NB4 (cell line): ENCODE data around the gene SIAH3.

Experiments used
- CTCF ChIP-seq: IDR thresholded peaks from one replicate; pipeline ENCODE4 v1.5.1; 2012; ENCODE audit warnings: low read depth, low read length
- MAX ChIP-seq: IDR thresholded peaks from 2 replicates; pipeline ENCODE4 v1.6.1; 2011; ENCODE audit warnings: low read depth, low read length
- POLR2A ChIP-seq: IDR thresholded peaks from 2 replicates; pipeline ENCODE4 v1.6.1; 2011; ENCODE audit warnings: mild to moderate bottlenecking; ENCODE audit not compliant: insufficient read length; ENCODE audit errors: extremely low read depth

GRCh38 chr13:45892513-45892912 is 41.0 kb upstream of the SIAH3 start:
- no peak for TF ChIP-seq CTCF
- TF ChIP-seq POLR2A, result no peak
- TF ChIP-seq MAX, result no peak
